HG02885 (cell line): ENCODE measurements around the gene SULF2.

Experiments
- ATAC-seq: cut with Tn5 transposase; IDR thresholded peaks from one replicate; pipeline ENCODE4 v1.9.1; 2021; ENCODE audit warnings: mild to moderate bottlenecking; ENCODE audit not compliant: unreplicated experiment, poor library complexity

SULF2 gene

DNA sequence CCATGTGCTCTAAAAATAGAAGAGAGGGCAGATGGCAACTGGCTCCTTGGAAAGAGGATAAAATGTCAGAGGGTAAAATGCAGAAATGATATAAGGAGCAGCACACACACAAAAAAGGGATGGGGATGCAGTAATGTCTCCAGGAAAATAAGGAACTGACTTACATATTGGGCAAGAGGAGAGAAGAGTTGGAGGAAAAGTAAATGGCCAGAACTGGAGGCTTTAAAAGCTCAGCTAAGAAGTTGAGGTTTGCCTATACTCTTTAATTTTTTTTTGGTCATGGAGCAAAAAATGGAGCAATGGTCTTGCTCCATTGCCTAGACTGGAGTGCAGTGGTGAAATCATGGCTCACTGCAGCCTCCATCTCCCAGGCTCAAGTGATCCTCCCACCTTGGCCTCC lies 93.7 kb downstream of the SULF2 start:
- ATAC-seq, result no peak

DNA sequence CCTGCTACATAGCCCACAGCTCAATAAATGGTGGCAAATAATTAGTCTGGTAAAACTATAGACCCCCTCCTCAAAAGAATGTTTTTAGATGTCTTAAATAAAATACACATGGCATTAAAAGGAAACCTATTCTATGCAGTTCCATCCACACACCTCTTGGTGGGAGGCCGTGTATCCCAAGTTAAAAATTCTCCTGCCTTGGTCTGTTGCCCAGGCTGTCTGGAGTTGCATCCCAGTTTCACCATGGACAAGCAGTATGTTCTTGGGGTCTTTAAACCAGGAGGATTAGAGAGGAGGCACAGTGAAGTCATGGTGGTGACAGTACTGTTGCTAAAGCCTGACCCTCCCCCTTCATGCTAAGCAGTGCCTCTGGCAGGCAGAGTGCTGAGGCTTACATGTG lies 95.5 kb downstream of the SULF2 start:
- ATAC-seq, result no peak

DNA sequence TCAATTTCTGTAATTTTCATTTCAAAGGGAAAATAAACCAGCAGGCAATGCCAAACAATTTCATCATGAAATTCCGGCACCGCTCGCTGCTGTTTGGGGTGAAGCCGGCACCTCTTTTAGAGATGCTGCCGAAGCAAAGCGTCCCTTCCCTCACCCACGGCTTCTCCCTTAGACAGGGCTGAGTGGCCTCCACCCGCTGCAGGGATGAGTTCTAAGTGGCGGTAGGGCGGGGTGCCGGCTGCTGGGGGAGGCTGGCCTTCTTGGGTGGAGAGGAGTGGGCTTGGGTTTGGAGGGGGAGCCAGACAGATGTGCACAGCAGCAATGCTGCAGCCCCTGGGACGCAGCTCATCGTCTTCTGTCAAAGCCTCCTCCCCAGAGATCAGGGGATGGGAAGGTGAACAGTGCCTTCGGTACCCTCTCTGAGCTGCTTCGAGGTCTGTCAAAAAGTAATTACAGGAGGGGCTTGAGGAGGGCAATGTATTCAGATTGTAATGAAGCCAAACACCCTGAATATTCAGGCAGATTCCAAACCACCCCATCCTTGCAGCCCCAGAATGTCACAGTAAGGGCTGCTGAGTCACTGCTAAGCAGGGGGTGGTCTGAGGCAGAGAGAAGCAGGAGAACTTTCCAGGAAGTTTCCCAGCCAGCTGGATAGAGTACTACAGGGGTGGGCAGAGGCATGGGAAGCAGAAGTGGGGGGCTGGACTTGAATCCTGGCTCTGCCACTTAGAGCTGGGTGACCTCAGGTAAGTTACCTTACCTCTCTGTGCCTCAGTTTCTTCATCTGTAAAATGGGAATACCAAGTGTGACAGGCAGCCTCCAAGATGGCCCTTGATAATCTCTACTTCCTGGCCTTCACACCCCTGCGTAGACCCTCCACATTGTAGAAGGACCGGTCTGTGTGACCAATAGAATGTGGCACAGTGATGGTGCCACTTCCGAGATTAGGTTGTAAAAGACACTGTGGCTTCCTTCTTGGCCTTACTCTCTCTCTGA lies 96.6 kb downstream of the SULF2 start:
- no peak for ATAC-seq

DNA sequence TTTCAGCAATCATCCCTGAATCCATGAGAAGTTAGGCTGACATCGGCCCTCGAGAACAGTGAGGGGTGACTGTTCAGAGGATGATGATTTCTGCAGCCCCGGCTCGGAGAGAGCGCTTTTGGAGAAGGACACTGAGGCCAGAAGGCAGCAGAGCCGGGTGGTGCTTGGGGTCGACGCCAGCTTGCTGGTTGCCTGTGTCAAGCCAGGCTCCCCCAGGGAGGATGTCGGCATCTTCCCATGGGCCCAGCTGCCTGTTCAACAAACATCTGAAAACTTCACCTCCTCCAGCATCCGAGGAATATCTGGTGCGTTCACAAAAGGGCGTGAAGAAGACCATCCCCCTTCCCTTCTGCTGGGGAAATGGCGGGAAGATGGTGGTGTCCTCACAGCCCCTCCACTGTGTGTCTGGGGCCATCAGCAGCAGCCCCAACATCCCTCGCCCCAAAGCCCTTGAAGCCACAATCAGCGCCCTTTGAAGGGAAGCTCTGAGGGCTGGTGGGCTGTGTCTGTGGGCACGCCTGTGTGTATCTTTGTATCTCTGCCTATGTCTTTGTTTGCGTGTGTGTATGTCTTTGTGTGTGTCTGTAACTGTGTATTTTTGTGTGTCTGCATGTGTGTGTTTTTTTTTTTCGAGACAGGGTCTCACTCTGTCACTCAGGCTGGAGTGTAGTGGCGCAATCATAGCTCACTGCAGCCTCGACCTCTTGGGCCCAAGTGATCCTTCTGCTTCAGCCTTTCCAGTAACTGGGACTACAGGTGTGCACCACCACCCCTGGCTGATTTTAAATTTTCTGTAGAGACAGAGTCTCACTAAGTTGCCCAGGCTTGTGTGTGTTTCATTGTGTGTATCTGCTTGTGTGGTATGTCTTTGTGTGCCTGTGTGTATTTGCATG lies 97.9 kb downstream of the SULF2 start:
- no peak for ATAC-seq

DNA sequence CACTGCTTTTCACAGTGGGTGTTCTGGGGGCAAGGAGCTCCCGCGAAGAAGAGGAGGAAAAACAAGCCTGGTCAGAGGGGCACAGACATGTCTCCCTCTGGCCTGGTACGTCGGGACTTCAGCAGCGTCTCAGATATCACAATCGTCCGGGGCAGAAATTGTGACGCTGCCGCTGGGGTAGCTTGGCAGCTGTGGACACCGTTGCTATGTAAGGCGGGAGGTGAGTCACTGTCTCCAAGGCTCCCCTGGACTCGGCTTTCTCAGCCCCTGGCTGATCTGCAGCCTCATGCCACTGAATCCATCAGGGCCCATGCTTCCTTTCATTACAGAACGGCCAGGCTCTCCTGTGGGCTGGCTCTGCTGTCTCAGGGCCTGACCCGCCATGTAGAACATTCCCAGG lies 98.7 kb downstream of the SULF2 start:
- no peak for ATAC-seq

DNA sequence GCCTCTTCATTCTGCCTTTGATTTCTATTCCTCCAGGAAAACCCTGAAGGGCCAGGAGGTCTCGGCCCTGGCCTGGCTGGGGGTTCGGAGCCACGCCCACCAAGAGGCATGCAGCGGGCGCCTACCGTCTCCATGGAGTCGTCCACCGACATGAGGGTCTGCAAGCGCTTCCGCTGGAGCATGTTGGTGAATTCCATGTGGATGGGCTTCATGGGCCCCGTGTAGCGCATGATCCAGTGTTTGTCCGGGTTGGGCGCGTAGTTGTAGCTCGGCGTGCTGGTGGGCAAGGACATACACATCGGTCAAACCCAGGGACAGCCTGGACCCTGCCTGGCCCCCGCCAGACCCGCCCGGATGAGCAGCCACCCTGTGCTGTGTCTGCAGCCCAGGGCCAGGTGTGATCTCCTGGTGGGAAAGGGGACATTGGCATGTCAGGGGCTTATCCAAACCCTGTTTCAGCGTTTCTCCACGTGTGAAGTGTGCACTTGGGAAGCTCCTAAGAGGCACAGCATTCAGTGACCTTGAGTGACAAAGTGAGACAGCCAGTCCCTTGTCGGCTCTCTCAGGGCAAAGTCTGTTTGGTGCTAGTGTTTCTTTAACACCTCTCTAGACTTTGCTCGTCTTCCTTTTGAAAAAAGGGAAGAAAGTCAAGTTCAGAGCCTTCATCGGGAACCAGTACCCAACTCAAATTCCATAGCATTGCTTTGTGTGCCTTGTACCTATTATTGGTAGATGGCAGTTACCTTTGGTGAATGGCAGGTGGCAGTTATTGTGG lies 100.8 kb downstream of the SULF2 start:
- no peak for ATAC-seq

DNA sequence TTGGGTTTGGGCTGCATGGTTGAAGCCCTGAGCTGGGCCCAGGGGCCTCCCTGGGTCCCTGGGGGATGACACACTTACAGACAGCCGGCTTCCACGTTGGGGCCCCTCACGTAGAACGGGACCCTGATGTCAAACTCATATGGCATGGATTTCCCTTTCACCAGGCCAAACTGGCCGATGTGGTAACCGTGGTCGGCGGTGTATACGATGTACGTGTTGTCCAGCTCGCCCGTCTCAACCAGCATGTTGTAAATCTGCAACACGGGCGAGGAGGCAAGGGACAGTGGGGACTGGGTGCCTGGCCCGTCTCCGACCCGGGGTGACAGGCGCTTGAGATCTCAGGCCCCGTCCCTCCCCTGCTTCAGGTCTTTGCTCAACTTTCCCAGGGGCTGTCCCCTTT lies 102.4 kb downstream of the SULF2 start:
- no peak for ATAC-seq

DNA sequence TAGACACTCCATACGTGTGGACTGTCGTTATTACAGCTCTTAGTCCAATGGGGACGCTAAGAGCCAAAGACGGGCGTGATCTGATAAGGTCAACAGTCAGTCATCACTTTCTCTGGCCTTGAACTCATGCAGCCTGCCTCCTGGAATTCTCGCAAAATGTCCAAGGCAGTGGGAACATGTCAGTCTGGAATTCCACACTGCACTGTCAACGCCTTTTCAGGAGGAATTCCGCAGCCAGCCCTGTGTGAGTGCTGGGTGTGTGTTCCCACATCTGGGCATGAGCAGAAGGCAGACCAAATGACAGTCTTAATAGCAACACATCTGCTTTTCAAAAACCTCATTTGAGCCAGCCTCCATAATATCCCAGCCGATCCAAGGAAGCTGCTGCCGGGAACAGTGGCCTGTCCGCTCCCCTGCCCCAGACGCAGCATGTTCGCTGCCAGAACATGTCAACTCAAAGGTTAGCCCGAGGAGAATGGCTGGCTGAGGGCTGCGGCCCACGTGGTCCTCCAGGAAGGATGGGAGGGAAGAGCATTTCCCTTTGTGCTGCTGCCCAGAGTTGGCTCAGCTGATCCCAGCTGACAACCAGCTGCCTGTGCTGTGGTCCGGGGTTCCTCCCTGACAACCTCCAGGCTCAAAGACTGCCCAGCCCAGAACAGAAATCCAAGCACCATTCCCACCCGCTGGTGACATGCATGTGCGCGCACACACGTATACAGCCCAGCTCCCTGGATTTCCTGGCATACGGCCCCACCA lies 103.1 kb downstream of the SULF2 start:
- ATAC-seq, result no peak

DNA sequence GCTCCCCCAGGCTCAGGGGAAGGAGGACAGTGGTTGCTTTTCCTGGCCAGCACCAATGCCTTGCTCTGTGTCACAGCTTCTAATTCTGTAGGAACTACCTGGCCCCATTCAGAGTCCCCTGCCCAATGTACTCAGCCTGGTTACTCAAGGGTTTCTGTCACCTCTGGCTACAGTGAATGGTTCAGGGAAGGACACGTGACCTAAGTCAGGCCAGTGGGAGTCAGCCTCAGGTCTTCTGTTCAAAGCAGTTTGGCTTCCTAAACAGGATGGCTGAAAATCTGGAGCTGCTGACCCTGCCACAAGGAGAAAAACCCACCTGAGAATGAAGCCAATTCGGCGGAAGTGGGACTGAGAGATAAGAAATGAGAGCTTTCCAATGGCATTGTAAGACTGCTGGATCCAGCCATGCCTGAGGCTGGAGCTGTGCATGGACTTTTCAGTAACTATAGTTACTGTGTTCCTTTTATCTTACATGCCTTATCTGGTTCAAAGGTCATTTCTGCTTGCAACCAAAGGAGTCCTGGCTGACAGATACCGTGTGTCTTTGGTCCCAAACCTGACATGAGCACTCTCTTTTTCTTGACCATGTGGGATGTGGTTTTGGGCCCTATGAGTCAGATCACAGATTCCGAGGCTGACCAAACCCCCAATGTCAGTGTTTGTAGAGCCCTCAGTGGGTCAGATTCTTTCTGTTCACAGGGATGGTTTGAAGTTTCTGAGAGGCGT lies 104.3 kb downstream of the SULF2 start:
- ATAC-seq, result no peak

DNA sequence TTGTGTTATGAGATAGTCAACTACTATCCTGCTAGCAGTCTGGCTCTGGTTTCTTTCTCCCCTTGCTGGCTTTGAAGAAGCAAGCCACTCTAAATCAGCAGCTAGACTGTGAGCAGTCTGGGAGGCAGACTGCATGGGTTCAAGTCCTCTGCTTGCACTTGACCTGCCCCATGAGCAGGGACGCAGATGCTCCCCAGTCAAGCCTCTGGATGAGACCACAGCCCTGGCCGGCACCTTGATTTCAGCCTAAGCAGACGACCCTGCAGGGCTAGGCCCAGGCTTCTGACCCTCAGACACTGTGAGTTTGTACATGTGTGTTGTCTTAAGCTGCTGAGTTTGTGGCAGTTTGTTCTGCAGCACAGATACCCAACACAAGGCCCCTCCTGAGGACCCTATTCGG lies 105.8 kb downstream of the SULF2 start:
- ATAC-seq, result no peak

DNA sequence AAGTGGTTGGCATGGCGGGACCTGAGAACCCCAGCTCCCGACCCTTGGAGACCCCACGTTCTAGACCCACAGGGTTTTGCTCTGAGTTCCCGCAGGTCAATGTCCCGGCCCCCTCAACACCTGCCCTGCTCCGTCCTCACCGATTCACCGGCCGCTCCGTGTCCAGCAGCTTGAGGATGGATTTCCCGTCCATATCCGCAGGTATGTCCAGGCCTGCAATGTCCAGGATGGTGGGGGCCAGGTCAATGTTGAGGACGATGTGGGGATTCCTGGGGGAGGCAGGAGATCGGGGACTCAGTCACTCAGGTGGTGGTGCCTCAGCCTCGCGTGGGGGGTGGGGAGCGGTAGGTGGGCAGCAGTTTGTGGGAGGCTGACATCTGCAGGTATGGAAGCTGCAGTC lies 106.7 kb downstream of the SULF2 start:
- no peak for ATAC-seq

DNA sequence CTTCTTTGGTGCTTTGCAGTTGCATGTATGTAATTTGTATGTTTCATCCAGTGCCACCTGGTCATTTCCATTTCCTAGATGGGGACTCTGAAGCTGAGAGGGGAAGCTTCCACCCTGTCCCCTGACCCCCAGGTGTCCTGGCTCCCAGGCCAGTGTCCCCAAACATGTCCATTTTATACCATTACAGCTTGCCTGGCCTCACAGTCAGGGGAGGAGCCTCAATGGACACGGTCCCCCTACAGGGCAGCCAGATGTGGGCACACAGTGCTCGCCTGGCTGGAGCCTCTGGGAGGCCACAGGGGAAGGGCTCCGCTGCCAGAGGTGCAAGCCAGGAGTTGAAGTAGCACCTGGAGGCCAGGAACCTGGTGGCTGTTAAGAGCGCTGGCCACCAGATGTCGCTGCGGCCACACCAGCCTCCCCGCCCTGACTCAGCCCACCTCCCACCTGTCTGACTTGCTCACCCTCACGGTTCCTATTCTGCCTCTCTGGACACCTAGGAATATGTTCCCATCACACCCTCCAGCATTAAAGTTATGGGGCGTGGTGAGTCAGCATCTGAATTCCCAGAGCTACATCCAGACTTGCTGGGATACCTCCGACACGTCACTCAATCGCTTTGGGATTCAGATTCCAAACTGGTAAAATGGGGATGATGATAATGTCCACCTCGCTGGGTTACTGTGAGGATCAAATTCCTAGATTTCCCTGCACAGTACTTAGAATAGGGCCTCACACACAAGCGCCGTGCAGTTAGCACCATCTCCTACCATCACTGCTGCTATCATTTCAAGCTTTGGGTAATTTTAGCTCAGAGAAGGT lies 107.4 kb downstream of the SULF2 start:
- no peak for ATAC-seq

DNA sequence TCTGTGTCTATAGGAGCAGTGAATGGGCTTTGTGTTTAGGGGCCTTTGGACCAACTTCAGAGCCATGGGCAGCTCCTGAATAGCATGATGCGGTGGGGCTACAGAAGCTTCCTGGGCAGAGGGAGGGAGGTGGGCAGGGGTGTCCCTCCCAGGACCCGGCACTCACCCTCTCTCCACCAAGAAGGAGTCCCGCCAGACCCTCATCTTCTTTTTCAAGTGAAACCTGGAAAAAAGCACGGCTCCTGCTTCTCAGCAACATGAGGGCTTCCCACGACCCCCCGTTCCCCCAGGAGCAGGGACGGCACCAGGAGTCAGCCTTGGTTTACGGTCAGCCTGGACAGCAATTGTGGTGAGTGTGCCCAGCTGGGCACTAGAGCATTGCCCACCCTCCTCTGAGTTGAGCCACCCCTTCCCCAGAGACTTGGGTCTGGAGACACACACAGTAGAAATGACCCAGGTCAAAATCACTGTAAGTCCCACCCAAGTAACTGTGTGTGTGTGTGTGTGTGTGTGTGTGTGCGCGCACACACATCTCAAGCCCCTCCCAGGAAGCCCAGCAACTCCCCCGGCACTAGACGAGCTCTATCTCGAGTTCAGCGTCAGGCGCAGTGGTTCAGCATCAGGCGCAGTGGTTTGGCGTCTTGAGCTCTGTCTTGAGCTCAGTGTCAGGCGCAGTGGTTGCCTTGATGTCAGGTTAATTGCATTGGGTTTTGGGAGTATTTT lies 108.2 kb downstream of the SULF2 start:
- ATAC-seq, result no peak

DNA sequence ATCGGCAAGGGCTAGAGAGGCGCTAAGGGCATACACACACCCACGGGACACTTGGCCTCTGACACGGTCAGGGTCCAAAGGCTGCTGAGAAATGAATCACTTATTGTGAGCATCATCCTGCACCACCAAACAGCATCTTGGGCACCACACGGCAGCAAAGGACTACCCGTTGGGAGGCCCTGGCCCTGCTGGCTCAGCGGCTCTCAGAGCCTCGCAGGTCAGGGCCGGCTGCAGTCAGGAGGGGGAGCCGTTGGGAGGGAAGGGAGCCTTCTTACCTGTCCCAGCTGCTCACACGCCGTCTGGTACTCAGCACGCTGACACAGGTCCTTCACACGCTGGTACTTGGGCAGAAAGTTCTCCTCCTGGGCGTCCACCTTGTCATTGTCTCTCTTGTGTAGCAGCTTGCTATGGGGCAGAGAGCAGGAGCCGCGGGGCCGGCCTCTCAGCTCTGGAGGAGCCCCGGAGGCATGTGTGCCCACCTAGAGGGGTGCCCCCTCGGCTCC lies 109.0 kb downstream of the SULF2 start:
- no peak for ATAC-seq

DNA sequence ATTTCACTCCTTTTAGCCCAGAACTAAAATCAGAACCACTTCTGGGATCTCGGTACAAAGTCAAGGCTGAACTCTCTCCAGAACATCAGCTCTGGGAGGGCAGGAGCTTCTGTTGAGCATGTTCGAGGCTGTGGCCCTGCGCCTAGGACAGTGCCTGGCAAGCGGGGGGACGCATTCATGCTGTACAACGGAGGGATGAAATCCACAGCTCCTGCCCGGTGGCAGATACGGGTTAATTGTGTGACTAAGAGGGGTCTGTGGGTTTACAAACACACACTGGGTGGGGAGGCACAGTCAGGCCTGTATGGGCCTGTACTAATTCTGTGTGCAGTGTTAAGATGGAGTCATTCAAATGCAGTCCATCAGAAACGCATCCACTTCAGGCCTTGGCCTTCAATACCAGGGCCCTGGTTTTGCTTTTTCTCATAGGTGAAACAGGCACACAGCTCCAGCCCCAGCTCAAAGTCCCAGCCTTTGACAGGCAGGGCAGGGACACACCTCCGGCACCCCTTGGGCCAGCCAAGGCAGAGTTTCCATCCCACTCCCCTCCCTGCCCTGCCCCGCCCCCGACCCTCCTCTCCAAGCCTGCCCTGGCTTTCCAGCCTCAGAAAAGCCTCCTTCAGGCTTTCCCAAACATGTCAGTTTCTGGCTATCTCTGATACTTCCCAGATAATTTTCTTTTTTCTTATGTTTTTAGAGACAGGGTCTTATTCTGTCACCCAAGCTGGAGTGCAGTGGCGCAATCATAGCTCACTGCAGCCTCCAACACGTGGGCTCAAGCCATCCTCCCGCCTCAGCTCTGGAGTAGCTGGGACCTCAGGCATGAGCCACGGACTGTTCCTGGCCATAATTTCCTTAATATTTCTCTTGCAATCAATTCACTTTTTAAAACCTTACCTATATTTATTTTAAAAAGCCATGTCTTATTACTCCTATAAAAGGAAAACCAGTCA lies 109.8 kb downstream of the SULF2 start:
- no peak for ATAC-seq

DNA sequence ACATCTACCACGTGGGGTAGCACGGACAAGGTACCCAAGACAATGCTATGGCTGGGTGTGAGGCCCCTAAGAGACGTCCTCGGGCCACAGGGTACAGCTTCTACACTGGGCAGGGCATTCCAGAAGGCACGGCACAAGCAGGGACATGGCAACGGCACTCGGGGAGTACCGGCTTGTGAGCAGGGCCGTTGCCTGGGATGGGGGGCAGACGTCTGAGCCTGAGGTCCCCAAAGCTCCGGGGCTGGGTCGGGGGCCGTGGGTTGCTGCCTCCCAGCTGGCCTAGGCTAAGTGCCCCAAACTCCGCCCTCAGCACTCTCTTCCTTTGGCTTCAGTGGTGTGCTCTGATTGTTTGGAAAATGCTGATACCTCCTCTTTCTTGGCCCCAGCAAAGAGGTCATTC lies 110.6 kb downstream of the SULF2 start:
- no peak for ATAC-seq
